ENCODE measurements around the gene ZBED3.
"Not testable (repeated sequence)": the region's sequence is repeated elsewhere in the genome, so short reads cannot be mapped to it uniquely, and the experiment has no call there.

The ZBED3 gene

GRCh38 chr5:77082280-77082679 lies 4.8 kb downstream of the ZBED3 start:
- TF ChIP-seq NFRKB (IDR thresholded peaks at IDR 0.05), result no peak
- no peak for TF ChIP-seq LEF1 (IDR thresholded peaks at IDR 0.05; ENCODE audit: borderline replicate concordance)
- no peak for TF ChIP-seq ELF4 (IDR thresholded peaks at IDR 0.05)
- TF ChIP-seq BHLHE40 (IDR thresholded peaks at IDR 0.05; ENCODE audit: borderline replicate concordance), result no peak
- no peak for TF ChIP-seq FOXA1 (IDR thresholded peaks at IDR 0.05)
- TF ChIP-seq FOXM1 (IDR thresholded peaks at IDR 0.05; ENCODE audit: borderline replicate concordance), result no peak
- TF ChIP-seq PKNOX1 (IDR thresholded peaks at IDR 0.05), result no peak
- no peak for TF ChIP-seq ARNT (IDR thresholded peaks at IDR 0.05)
- no peak for TF ChIP-seq TARDBP (IDR thresholded peaks at IDR 0.05)
- no peak for TF ChIP-seq FOXK2 (IDR thresholded peaks at IDR 0.05)
- ChIA-PET CTCF (no interaction called here), POLR2A (no interaction called here)

DNA sequence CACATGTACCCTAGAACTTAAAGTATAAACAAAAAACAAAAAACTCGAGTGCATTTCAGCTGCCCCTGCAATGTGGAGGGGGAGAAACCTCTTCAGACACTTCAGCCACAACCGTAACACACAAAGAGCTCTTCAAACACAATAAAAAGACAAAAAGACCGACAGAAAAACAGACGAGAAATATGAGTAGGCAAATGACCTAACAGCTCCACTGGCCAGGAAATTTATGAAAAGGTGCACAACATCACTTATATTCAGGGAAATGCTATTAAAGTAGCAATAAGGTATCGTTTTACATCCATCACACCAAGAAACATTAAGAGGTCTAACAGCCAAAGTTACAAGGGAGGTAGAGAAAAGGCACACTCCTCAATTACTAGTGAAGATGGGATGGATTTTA lies 6.2 kb downstream of the ZBED3 start:
- no peak for DNase-seq (ENCODE audit: extremely low spot score)
- POLR2A ChIA-PET, result interaction anchor here (1.0 kb wide), 1 partner anchor 51 kb away, joined by 4 read pairs; the partner anchor contains the start of gene AGGF1
- TF ChIP-seq SP1 (IDR thresholded peaks at IDR 0.05) (no peak), TARDBP (IDR thresholded peaks at IDR 0.05) (no peak), L3MBTL2 (conservative IDR thresholded peaks at IDR 0.05) (no peak), NFRKB (IDR thresholded peaks at IDR 0.05) (no peak), SUZ12 (IDR thresholded peaks at IDR 0.05) (no peak), ZNF384 (IDR thresholded peaks at IDR 0.05) (no peak), FOXM1 (IDR thresholded peaks at IDR 0.05; ENCODE audit: borderline replicate concordance) (no peak), CTBP1 (IDR thresholded peaks at IDR 0.05; ENCODE audit: borderline replicate concordance) (no peak), ARNT (IDR thresholded peaks at IDR 0.05) (no peak), FOXA1 (IDR thresholded peaks at IDR 0.05) (no peak), FOXK2 (IDR thresholded peaks at IDR 0.05) (no peak), LEF1 (IDR thresholded peaks at IDR 0.05; ENCODE audit: borderline replicate concordance) (no peak), PKNOX1 (IDR thresholded peaks at IDR 0.05) (no peak), ELF4 (IDR thresholded peaks at IDR 0.05) (no peak), BHLHE40 (IDR thresholded peaks at IDR 0.05; ENCODE audit: borderline replicate concordance) (no peak), HDGF (IDR thresholded peaks at IDR 0.05; ENCODE audit: borderline replicate concordance) (no peak)
- CTCF ChIA-PET, result no interaction called here

More at GRCh38 chr5:77082280-77082679, 4.8 kb downstream of the ZBED3 start:
- DNase-seq (ENCODE audit: extremely low spot score), result no peak

- POLR2A ChIA-PET; CTCF ChIA-PET; DNase-seq (ENCODE audit: extremely low spot score): not testable (repeated sequence)
Observed at GRCh38 chr5:77080479-77080878, 6.6 kb downstream of the ZBED3 start.

DNA sequence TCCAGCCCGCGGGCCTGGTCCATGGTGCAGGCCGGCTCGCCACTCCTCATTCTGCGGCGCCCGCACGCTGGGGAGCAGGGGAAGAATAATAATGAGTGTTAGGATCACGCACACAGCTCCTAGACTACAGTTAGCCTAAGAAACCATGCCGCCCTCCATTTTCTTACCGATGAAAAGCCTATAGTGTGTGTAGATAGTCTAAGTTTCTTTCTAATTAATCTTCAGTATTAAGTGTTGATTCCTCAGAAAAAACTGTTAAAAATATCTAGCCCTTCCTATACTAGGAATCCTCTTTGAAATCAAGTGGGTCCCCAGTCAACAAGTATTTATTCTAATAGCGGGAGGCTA lies 9.3 kb downstream of the ZBED3 start:
- ChIA-PET CTCF (no interaction called here), POLR2A (no interaction called here)
- TF ChIP-seq LEF1 (IDR thresholded peaks at IDR 0.05; ENCODE audit: borderline replicate concordance), result no peak
- no peak for TF ChIP-seq FOXM1 (IDR thresholded peaks at IDR 0.05; ENCODE audit: borderline replicate concordance)
- no peak for TF ChIP-seq PKNOX1 (IDR thresholded peaks at IDR 0.05)
- TF ChIP-seq CTBP1 (IDR thresholded peaks at IDR 0.05; ENCODE audit: borderline replicate concordance), result no peak
- no peak for TF ChIP-seq TARDBP (IDR thresholded peaks at IDR 0.05)
- no peak for TF ChIP-seq FOXK2 (IDR thresholded peaks at IDR 0.05)
- no peak for TF ChIP-seq L3MBTL2 (conservative IDR thresholded peaks at IDR 0.05)
- no peak for TF ChIP-seq HDGF (IDR thresholded peaks at IDR 0.05; ENCODE audit: borderline replicate concordance)
- no peak for TF ChIP-seq ELF4 (IDR thresholded peaks at IDR 0.05)
- TF ChIP-seq BHLHE40 (IDR thresholded peaks at IDR 0.05; ENCODE audit: borderline replicate concordance), result no peak
- no peak for TF ChIP-seq SP1 (IDR thresholded peaks at IDR 0.05)
- no peak for TF ChIP-seq ZNF384 (IDR thresholded peaks at IDR 0.05)
- TF ChIP-seq NFRKB (IDR thresholded peaks at IDR 0.05), result no peak
- no peak for TF ChIP-seq ARNT (IDR thresholded peaks at IDR 0.05)
- no peak for TF ChIP-seq SUZ12 (IDR thresholded peaks at IDR 0.05)
- DNase-seq (ENCODE audit: extremely low spot score), result no peak

GRCh38 chr5:77076961-77077828 lies 9.9 kb downstream of the ZBED3 start:
- ChIA-PET POLR2A (interaction anchor here (0.8 kb wide), 1 partner anchor 9 kb away, joined by 3 read pairs; no protein-coding TSS in a partner anchor), CTCF (no interaction called here)
- TF ChIP-seq LEF1 (IDR thresholded peaks at IDR 0.05; ENCODE audit: borderline replicate concordance) (no peak), HDGF (IDR thresholded peaks at IDR 0.05; ENCODE audit: borderline replicate concordance) (no peak), PKNOX1 (IDR thresholded peaks at IDR 0.05) (no peak), ELF4 (IDR thresholded peaks at IDR 0.05) (no peak), FOXK2 (IDR thresholded peaks at IDR 0.05) (no peak), TARDBP (IDR thresholded peaks at IDR 0.05) (no peak), CTBP1 (IDR thresholded peaks at IDR 0.05; ENCODE audit: borderline replicate concordance) (no peak), SUZ12 (IDR thresholded peaks at IDR 0.05) (no peak), ARNT (IDR thresholded peaks at IDR 0.05) (no peak), NFRKB (IDR thresholded peaks at IDR 0.05) (no peak), BHLHE40 (IDR thresholded peaks at IDR 0.05; ENCODE audit: borderline replicate concordance) (no peak)
- DNase-seq (ENCODE audit: extremely low spot score), result no peak

Data from HEK293T (cell line).